IPS-18a (cell line): Measurements from ENCODE around the gene SAMD1.
"Not testable (repeated sequence)": the region's sequence is repeated elsewhere in the genome, so short reads cannot be mapped to it uniquely, and the experiment has no call there.

Experiments
- H3K27ac ChIP-seq: one replicate; pipeline ENCODE4 v1.5.1; 2013; ENCODE audit warnings: low read length
- H3K27me3 ChIP-seq: one replicate; pipeline ENCODE4 v1.6.1; 2013; ENCODE audit warnings: mild to moderate bottlenecking, low read length; ENCODE audit not compliant: control insufficient read depth, insufficient read depth
- H3K36me3 ChIP-seq: one replicate; pipeline ENCODE4 v1.6.1; 2013; ENCODE audit warnings: low read depth, low read length; ENCODE audit not compliant: control insufficient read depth
- H3K4me1 ChIP-seq: one replicate; pipeline ENCODE4 v1.6.1; 2013; ENCODE audit warnings: low read depth, low read length; ENCODE audit not compliant: control insufficient read depth
- H3K4me3 ChIP-seq: one replicate; pipeline ENCODE4 v1.5.1; 2013; ENCODE audit warnings: low read length
- H3K9ac ChIP-seq: one replicate; pipeline ENCODE4 v1.6.1; 2013; ENCODE audit warnings: mild to moderate bottlenecking, low read length, moderate library complexity
- H3K9me3 ChIP-seq: one replicate; pipeline ENCODE4 v1.6.1; 2013; ENCODE audit warnings: low read depth, low read length; ENCODE audit not compliant: control insufficient read depth

Gene SAMD1

DNA sequence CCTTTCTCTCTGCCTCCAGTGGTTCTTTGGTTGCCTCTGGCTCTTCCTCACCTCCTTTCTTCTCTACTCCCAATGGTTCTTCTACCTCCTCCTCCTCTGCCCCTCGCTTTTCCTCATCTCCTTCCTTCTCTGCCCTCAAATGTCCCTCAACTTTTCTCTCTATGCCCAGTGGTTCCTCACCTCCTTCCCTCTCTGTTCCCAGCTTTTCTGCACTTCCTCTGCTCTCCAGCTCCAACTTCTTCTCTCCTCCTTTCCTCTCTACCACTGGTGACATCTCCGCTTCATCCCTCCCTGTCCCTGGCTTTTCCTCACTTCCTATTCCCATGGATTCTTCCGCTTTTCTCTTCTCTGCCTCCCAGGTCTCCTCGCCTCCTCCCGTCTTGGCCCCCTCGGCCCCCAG lies 36.5 kb downstream of the SAMD1 start:
- Histone ChIP-seq H3K36me3 (no peaks in the 10 kb centered on the region), H3K9ac (no peak overlapping the region), H3K9me3 (no peaks in the 10 kb centered on the region), H3K4me3 (no peak overlapping the region), H3K4me1 (peaks cover 5% of the 10 kb centered on the region), H3K27ac (no peak overlapping the region), H3K27me3 (peaks cover 13% of the 10 kb centered on the region)

DNA sequence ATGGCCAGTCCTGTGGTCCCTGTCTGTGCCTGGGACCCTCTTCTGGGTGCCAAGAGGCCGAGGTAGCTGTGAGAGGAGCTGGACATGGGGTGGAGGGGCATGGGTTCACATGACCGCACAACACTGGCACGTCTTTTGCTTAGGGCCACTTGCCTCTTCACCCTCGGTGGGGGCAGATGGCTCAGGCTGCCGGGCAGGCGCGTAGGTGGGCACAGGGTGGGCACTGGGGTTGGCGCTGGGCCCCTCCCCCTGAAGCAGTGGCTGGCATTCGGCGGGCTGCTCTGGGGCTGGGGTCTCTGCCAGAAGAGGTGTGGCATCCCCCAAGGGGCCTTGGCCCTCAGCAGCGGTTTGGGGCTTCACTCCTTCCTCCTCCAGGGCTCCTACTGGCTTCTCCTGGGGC lies 37.1 kb downstream of the SAMD1 start:
- no peak overlapping the region for H3K27ac ChIP-seq
- H3K4me1 ChIP-seq: peaks cover 2% of the 10 kb centered on the region
- H3K36me3 ChIP-seq: no peaks in the 10 kb centered on the region
- no peaks in the 10 kb centered on the region for H3K9me3 ChIP-seq
- H3K4me3 ChIP-seq: no peak overlapping the region
- H3K27me3 ChIP-seq: peaks cover 7% of the 10 kb centered on the region
- no peak overlapping the region for H3K9ac ChIP-seq

DNA sequence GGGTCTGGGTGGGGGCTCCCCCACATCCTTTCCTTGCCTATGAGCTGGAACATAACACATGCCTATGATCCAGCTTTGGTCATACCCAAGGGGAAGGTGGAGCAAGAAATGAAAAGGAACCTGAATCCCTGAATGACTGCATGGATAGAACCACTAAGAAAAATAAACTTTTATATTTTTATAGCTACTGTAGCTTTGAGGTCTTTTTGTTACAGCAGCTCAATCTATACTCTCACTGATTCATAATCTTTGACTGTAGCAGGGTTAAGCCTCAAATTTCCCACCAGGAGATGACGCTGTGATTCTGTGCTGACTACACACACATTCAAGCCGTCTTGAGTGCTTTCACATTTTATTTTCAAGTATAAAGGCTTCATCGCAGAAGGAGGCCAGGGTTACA lies 37.5 kb downstream of the SAMD1 start:
- H3K4me3 ChIP-seq: no peak overlapping the region
- H3K9me3 ChIP-seq: peaks cover 3% of the 10 kb centered on the region
- no peak overlapping the region for H3K27ac ChIP-seq
- no peaks in the 10 kb centered on the region for H3K36me3 ChIP-seq
- H3K27me3 ChIP-seq: peaks cover 3% of the 10 kb centered on the region
- H3K4me1 ChIP-seq: no peaks in the 10 kb centered on the region
- H3K9ac ChIP-seq: no peak overlapping the region

DNA sequence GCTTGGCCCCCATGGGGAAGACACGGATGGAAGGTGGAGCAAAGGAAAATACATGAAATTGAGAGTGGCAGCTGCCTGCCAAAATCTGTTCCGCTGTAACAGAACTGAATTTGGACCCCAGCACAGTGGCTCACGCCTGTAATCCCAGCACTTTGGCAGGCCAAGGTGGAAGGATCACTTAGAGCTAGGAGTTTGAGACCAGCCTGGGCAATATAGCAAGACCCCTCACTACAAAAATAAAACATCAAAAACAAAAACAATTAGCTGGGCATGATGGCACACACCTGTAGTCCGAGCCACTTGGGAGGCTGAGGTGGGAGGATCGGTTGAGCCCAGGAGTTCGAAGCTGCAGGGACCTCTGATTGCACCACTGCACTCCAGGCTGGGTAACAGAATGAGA lies 38.1 kb downstream of the SAMD1 start:
- Histone ChIP-seq H3K4me1 (no peaks in the 10 kb centered on the region), H3K36me3 (no peaks in the 10 kb centered on the region), H3K9me3 (peaks cover 3% of the 10 kb centered on the region), H3K4me3 (no peak overlapping the region), H3K27ac (no peak overlapping the region), H3K9ac (no peak overlapping the region), H3K27me3 (no peaks in the 10 kb centered on the region)

DNA sequence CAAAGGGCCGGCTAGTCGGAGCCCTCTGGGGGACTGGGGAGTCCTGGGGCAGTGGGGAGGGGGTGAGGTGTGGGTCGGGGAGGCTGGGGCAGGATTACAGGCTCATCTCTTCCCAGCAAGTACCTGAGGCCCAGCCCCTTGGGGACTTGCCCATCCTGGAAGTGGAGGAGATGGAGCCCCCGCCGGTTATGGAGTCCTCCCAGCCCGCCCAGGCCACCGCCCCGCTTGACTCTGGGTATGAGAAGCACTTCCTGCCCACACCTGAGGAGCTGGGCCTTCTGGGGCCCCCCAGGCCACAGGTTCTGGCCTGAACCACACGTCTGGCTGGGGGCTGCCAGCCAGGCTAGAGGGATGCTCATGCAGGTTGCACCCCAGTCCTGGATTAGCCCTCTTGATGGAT lies 38.6 kb downstream of the SAMD1 start:
- Histone ChIP-seq H3K9ac (no peak overlapping the region), H3K9me3 (peaks cover 3% of the 10 kb centered on the region), H3K36me3 (no peaks in the 10 kb centered on the region), H3K4me3 (no peak overlapping the region), H3K4me1 (no peaks in the 10 kb centered on the region), H3K27me3 (no peaks in the 10 kb centered on the region), H3K27ac (no peak overlapping the region)

DNA sequence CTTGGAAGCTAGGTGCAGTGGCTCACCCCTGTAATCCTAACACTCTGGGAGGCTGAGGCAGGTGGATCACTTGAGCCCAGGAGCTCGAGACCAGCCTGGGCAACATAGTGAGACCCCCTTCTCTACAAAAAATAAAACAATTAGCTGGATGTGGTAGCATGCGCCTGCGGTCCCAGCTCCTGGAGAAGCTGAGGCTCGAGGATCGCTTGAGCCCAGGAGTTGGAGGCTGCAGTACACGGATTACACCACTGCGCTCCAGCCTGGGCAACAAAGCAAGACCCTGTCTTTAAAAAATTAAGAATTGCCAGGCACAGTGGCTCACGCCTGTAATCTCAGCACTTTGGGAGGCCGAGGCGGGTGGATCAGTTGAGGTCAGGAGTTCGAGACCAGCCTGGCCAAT lies 39.6 kb downstream of the SAMD1 start:
- H3K9me3 ChIP-seq, H3K36me3 ChIP-seq, H3K27ac ChIP-seq, H3K4me1 ChIP-seq, H3K27me3 ChIP-seq, H3K4me3 ChIP-seq, H3K9ac ChIP-seq: not testable (repeated sequence)

DNA sequence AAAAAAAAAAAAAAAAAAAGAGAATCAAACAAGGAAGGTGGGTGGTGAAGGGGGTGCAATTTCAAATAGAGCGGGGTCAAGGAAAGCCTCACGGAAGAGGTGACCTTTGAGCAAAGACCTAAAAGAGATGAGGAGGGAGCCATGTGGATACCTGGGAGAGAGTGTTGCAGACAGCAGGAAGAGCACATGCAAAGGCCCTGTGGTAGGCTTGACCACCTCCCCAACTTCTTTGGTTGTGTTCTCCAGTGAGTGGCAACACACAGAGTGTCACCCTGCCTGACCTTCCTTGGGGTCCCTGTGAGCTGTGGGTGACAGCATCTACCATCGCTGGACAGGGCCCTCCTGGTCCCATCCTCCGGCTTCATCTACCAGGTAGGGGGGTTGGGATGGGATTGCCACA lies 40.0 kb downstream of the SAMD1 start:
- no peak overlapping the region for H3K4me3 ChIP-seq
- no peak overlapping the region for H3K9ac ChIP-seq
- no peak overlapping the region for H3K27ac ChIP-seq
- H3K4me1 ChIP-seq: no peaks in the 10 kb centered on the region
- H3K9me3 ChIP-seq: peaks cover 3% of the 10 kb centered on the region
- H3K36me3 ChIP-seq: no peaks in the 10 kb centered on the region
- H3K27me3 ChIP-seq: no peaks in the 10 kb centered on the region

DNA sequence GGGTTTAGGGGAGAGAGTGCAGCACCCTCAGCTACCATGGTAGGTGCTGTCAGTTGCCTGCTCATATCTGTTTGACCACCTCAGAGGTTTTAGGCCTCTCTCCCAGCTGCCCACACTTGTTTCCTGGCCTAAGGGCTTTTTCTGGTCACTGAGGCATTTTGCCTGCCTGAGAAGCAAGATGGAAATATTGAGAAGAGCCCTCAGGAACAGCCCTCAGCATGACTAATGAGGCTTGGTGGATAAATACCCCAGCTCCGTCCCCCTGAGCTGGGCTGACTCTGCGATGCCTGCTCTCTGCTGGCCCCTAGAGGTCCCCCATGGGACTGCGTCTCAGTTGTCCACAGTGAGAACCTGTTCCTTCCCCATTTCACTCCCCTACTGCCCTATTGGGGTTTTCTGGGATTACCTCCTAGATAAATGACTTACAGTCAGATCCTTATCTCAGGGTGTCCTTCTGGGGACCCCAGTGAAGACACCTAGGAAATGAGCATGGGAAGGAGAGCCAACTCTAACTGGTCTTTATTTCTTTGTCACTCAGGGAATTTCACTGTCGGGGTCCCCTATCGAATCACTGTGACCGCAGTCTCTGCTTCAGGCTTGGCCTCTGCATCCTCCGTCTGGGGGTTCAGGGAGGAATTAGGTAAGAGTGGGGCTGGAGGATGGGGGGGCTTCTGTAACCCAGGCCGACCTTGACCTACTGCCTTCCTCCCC lies 42.0 kb downstream of the SAMD1 start:
- Histone ChIP-seq H3K4me3 (no peak overlapping the region), H3K36me3 (no peaks in the 10 kb centered on the region), H3K27me3 (no peaks in the 10 kb centered on the region), H3K27ac (no peak overlapping the region), H3K9me3 (peaks cover 3% of the 10 kb centered on the region), H3K4me1 (no peaks in the 10 kb centered on the region), H3K9ac (no peak overlapping the region)

DNA sequence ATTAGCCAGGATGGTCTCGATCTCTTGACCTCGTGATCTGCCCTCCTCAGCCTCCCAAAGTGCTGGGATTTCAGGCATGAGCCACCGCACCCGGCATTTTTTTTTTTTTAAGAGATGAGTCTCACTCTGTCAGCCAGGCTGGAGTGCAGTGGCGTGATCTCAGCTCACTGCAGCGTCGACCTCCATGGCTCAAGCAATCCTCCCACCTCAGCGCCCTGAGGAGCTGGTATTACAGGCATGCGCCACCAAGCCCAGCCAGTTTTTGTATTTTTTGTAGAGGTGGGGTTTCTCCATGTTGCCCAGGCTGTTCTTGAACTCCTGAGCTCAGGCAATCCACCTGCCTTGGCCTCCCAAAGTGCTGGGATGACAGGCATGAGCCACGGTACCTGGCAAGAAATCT lies 42.7 kb downstream of the SAMD1 start:
- not testable (repeated sequence) for H3K36me3 ChIP-seq, H3K9ac ChIP-seq, H3K9me3 ChIP-seq, H3K27me3 ChIP-seq, H3K27ac ChIP-seq, H3K4me1 ChIP-seq, H3K4me3 ChIP-seq

DNA sequence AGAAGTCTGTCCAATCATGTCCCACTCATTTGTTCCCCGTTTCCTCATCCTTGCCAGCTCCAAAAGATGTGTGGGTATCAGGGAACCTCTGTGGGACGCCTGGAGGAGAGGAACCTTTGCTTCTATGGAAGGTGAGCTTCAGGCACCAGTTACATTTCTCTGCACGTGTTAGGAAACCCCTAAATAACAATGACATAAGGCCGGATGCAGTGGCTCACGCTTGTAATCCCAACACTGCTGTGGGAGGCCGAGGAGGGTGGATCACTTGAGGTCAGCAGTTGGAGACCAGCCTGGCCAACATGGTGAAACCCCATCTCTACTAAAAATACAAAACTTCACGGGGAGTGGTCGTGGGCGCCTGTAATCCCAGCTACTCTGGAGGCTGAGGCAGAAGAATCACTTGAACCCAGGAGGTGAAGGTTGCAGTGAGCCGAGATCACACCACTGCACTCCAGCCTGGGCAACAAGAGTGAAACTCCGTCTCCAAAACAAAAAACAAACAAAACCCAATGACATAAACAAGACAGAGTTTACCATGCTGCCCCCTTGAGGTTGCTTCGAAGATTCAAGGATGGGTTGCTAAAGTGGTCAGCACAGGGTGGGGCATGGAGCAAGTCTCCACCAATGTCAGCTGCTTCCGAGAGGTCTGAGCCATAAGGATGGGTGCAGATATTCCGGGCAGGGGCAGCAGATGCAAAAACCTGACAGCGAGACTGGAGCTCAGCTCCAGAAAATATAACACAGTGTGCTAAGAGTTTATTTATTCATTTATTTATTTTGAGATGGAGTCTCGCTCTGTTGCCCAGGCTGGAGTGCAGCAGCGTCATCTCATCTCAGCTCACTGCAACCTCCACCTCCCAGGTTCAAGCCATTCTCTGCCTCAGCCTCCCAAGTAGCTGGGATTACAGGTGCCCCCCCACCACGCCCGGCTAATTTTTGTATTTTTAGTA lies 47.6 kb downstream of the SAMD1 start:
- not testable (repeated sequence) for H3K4me3 ChIP-seq, H3K4me1 ChIP-seq, H3K36me3 ChIP-seq, H3K27me3 ChIP-seq, H3K9me3 ChIP-seq
- H3K27ac ChIP-seq: peak overlapping the region; percentile 76
- H3K9ac ChIP-seq: peak overlapping the region; percentile 62

DNA sequence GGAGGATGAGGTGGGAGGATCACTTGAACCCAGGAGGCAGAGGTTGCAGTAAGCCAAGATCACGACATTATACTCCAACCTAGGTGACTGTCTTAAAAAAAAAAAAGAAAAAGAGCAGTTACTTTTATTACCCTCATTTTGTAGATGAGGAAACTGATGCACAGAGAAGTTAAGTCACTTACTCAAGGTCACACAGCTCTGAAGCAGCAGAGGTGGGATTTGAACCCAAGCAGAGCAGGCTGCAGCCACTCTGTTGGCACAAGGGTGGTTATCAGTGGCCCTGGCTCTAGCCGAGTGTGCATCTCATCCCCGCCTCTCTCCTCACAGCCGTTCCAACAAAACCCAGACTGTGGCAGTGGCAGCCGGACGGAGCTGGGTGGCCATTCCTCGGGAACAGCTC lies 51.4 kb downstream of the SAMD1 start:
- Histone ChIP-seq H3K27ac (no peak overlapping the region), H3K36me3 (no peaks in the 10 kb centered on the region), H3K27me3 (no peaks in the 10 kb centered on the region), H3K4me1 (no peaks in the 10 kb centered on the region), H3K4me3 (no peak overlapping the region), H3K9ac (no peak overlapping the region), H3K9me3 (no peaks in the 10 kb centered on the region)
